SK-N-SH (cell line): ENCODE results near the gene MMD. TPM values are rescaled to one million over a fixed set of nuclear protein-coding genes. Genes with fewer than 3 reads are reported as not detected.

ENCODE experiments used
- CTCF ChIA-PET: fragments of 300-600, 350-600 bp; formaldehyde crosslinking; extraction: SDS; loops from one replicate; lab custom pipeline; 2021; lab: Yijun Ruan, JAX
- POLR2A ChIA-PET: fragments of 350-600 bp; sonication (Branson Sonifier 250); formaldehyde crosslinking; extraction: SDS; loops from one replicate; lab custom pipeline; 2020; ENCODE audit warnings: antibody characterized with exemption, inconsistent platforms; lab: Yijun Ruan, JAX
- DNase-seq: peaks from one replicate; pipeline ENCODE4 v3.0.0; 2012
- H2AFZ ChIP-seq: fragments of 200-600 bp; sonication (generic); 2 replicates; pipeline ENCODE4 v1.8.1; 2016; ENCODE audit warnings: antibody characterized with exemption, mild to moderate bottlenecking, low read depth
- H3F3A ChIP-seq: fragments of 200-600 bp; sonication (generic); replicated peaks from 2 replicates; pipeline ENCODE3; 2016; ENCODE audit warnings: antibody characterized with exemption, mild to moderate bottlenecking; ENCODE audit not compliant: insufficient read depth
- H3K27ac ChIP-seq, 2 experiments: fragments of 200-500 bp in 1 of 2; fragments of 200-600 bp in 1 of 2; sonication (Bioruptor generic) in 1 of 2; sonication (generic), shearing (Covaris generic) in 1 of 2; 2 replicates each; pipeline versions ENCODE4 v1.5.1 to v1.6.1; 2014 to 2016; ENCODE audit warnings: low read depth in 2 of 2, inconsistent platforms in 1 of 2, low read length in 1 of 2, mild to moderate bottlenecking in 1 of 2, mixed read lengths in 1 of 2
- H3K27me3 ChIP-seq: fragments of 200-600 bp; sonication (generic), shearing (Covaris generic); 2 replicates; pipeline ENCODE4 v1.6.1; 2016; ENCODE audit warnings: mixed run types; ENCODE audit not compliant: insufficient read depth
- H3K36me3 ChIP-seq, 2 experiments: fragments of 200-500 bp in 1 of 2; fragments of 200-600 bp in 1 of 2; sonication (Bioruptor generic) in 1 of 2; sonication (generic) in 1 of 2; replicated peaks in 1 of 2; 2 replicates each; pipeline versions ENCODE3 to v1.5.1; 2014 to 2016; ENCODE audit warnings: low read length in 1 of 2, mild to moderate bottlenecking in 1 of 2; ENCODE audit not compliant: insufficient read depth in 2 of 2, control insufficient read depth in 1 of 2
- H3K4me1 ChIP-seq, 2 experiments: fragments of 200-500 bp in 1 of 2; fragments of 200-600 bp in 1 of 2; sonication (Bioruptor generic) in 1 of 2; sonication (generic), shearing (Covaris generic) in 1 of 2; 2 replicates each; pipeline versions ENCODE4 v1.5.1 to v1.6.1; 2014 to 2016; ENCODE audit warnings: low read depth in 1 of 2, low read length in 1 of 2, mixed run types in 1 of 2; ENCODE audit not compliant: insufficient read depth in 2 of 2, control insufficient read depth in 1 of 2
- H3K4me2 ChIP-seq: fragments of 200-600 bp; sonication (generic), shearing (Covaris generic); 2 replicates; pipeline ENCODE4 v1.6.1; 2017; ENCODE audit warnings: mixed run types
- H3K4me3 ChIP-seq, 2 experiments: fragments of 200-500 bp in 1 of 2; fragments of 200-600 bp in 1 of 2; sonication (Bioruptor generic) in 1 of 2; sonication (generic), shearing (Covaris generic) in 1 of 2; 2 replicates each; pipeline versions ENCODE4 v1.5.1 to v1.8.1; 2014 to 2016; ENCODE audit warnings: low read depth in 2 of 2, inconsistent platforms in 1 of 2, low read length in 1 of 2, mild to moderate bottlenecking in 1 of 2, mixed read lengths in 1 of 2, moderate library complexity in 1 of 2
- H3K79me2 ChIP-seq: fragments of 200-600 bp; sonication (generic); 2 replicates; pipeline ENCODE4 v1.8.1; 2017; ENCODE audit warnings: mild to moderate bottlenecking; ENCODE audit not compliant: insufficient read depth
- H3K9ac ChIP-seq: fragments of 200-600 bp; sonication (generic); 2 replicates; pipeline ENCODE4 v1.6.1; 2017; ENCODE audit warnings: mixed run types
- H3K9me2 ChIP-seq: fragments of 200-600 bp; sonication (generic); 2 replicates; pipeline ENCODE4 v1.6.1; 2017; ENCODE audit warnings: mixed run types
- H3K9me3 ChIP-seq: fragments of 200-600 bp; sonication (generic); 2 replicates; pipeline ENCODE4 v1.6.1; 2017; ENCODE audit warnings: mixed run types, mild to moderate bottlenecking, moderate library complexity
- H4K20me1 ChIP-seq: fragments of 200-600 bp; sonication (generic); 2 replicates; pipeline ENCODE4 v1.6.1; 2017; ENCODE audit warnings: mild to moderate bottlenecking, mixed run types; ENCODE audit not compliant: insufficient read depth
- CHD2 ChIP-seq: fragments of 150-350 bp; IDR thresholded peaks from 2 replicates; pipeline ENCODE4 v1.6.1; 2018; ENCODE audit warnings: low read length; ENCODE audit not compliant: partially characterized antibody
- EZH2phosphoT487 ChIP-seq: fragments of 200-600 bp; sonication (generic); IDR thresholded peaks from 2 replicates; pipeline ENCODE4 v1.6.1; 2017; ENCODE audit warnings: low read depth, mixed run types, mild to moderate bottlenecking, antibody characterized with exemption, moderate library complexity, borderline replicate concordance
- FOSL2 ChIP-seq: IDR thresholded peaks from 2 replicates; pipeline ENCODE4 v1.4.0; 2012; ENCODE audit warnings: low read depth, mild to moderate bottlenecking, moderate library complexity, borderline replicate concordance
- FOXM1 ChIP-seq: IDR thresholded peaks from 2 replicates; pipeline ENCODE4 v1.4.0; 2012; ENCODE audit warnings: low read depth, mild to moderate bottlenecking
- JUND ChIP-seq: IDR thresholded peaks from 2 replicates; pipeline ENCODE4 v1.4.0; 2012
- MEF2A ChIP-seq: IDR thresholded peaks from 2 replicates; pipeline ENCODE4 v1.4.0; 2012; ENCODE audit warnings: low read depth, borderline replicate concordance
- MXI1 ChIP-seq: IDR thresholded peaks from 2 replicates; pipeline ENCODE4 v1.6.1; 2012; ENCODE audit warnings: mild to moderate bottlenecking, low read depth, low read length, improper control_type of control experiment
- NFIC ChIP-seq: IDR thresholded peaks from 2 replicates; pipeline ENCODE4 v1.4.0; 2012; ENCODE audit warnings: borderline replicate concordance
- NRF1 ChIP-seq: IDR thresholded peaks from 2 replicates; pipeline ENCODE4 v1.6.1; 2012; ENCODE audit warnings: low read depth, mild to moderate bottlenecking, low read length
- POLR2AphosphoS5 ChIP-seq: IDR thresholded peaks from 2 replicates; pipeline ENCODE4 v1.6.1; 2012; ENCODE audit warnings: low read depth, low read length
- RCOR1 ChIP-seq: fragments of 150-350 bp; IDR thresholded peaks from 2 replicates; pipeline ENCODE4 v1.6.1; 2017; ENCODE audit warnings: antibody characterized with exemption, low read length
- RFX5 ChIP-seq: IDR thresholded peaks from 2 replicates; pipeline ENCODE4 v1.6.1; 2012; ENCODE audit warnings: mild to moderate bottlenecking, improper control_type of control experiment, low read length
- RXRA ChIP-seq: IDR thresholded peaks from 2 replicates; pipeline ENCODE4 v1.4.0; 2012; ENCODE audit warnings: low read depth, mild to moderate bottlenecking, borderline replicate concordance
- SIN3A ChIP-seq: IDR thresholded peaks from 2 replicates; pipeline ENCODE4 v1.6.1; 2012; ENCODE audit warnings: low read depth, mild to moderate bottlenecking, low read length, moderate library complexity, borderline replicate concordance
- SMC3 ChIP-seq: IDR thresholded peaks from 2 replicates; pipeline ENCODE4 v1.6.1; 2012; ENCODE audit warnings: low read depth, low read length, improper control_type of control experiment
- TAF1 ChIP-seq: IDR thresholded peaks from 2 replicates; pipeline ENCODE4 v1.6.1; 2012; ENCODE audit warnings: low read depth, mild to moderate bottlenecking, low read length, moderate library complexity, borderline replicate concordance
- TCF12 ChIP-seq: IDR thresholded peaks from 2 replicates; pipeline ENCODE4 v1.4.0; 2012
- TEAD4 ChIP-seq: IDR thresholded peaks from 2 replicates; pipeline ENCODE4 v1.4.0; 2012; ENCODE audit warnings: mild to moderate bottlenecking, borderline replicate concordance; ENCODE audit not compliant: insufficient read depth
- YY1 ChIP-seq: IDR thresholded peaks from 2 replicates; pipeline ENCODE4 v1.4.0; 2012; ENCODE audit warnings: low read depth, mild to moderate bottlenecking
- WGBS: methylation state at CpG from one replicate; pipeline ENCODE4 v1.1.6; 2017; ENCODE audit warnings: low lambda C conversion rate; 5-methylcytosine and 5-hydroxymethylcytosine counted together
- polyA plus RNA-seq, 3 experiments: library from polyadenylated mRNA; depleted of rRNA; stranded (reverse); fragments of >200 nt; gene quantifications; 2 replicates each; pipeline ENCODE4 v1.2.3, GENCODE V29; 2012
- TF ChIP-seq, protein P1 (sequence below): IDR thresholded peaks from 2 replicates; pipeline ENCODE4 v1.4.0; 2012; ENCODE audit warnings: low read depth, borderline replicate concordance
- TF ChIP-seq, protein P2 (sequence below): fragments of 150-350 bp; IDR thresholded peaks from 2 replicates; pipeline ENCODE4 v1.6.1; 2016; ENCODE audit warnings: mild to moderate bottlenecking, low read depth, low read length
- TF ChIP-seq, protein P3 (sequence below): fragments of 150-350 bp; IDR thresholded peaks from 2 replicates; pipeline ENCODE4 v1.6.1; 2017; ENCODE audit warnings: antibody characterized with exemption, low read length, low read depth, borderline replicate concordance
- TF ChIP-seq, protein P4 (sequence below): fragments of 200-600 bp; sonication (generic); IDR thresholded peaks from 2 replicates; pipeline ENCODE4 v1.6.1; 2017; ENCODE audit warnings: antibody characterized with exemption, mild to moderate bottlenecking, moderate library complexity
- TF ChIP-seq, protein P5 (sequence below): IDR thresholded peaks from 2 replicates; pipeline ENCODE4 v1.4.0; 2012; ENCODE audit warnings: low read depth

The MMD gene
- polyA plus RNA-seq, 1 of the 3 experiments (the other 2 are of a cell fraction) = 10.9 TPM

DNA sequence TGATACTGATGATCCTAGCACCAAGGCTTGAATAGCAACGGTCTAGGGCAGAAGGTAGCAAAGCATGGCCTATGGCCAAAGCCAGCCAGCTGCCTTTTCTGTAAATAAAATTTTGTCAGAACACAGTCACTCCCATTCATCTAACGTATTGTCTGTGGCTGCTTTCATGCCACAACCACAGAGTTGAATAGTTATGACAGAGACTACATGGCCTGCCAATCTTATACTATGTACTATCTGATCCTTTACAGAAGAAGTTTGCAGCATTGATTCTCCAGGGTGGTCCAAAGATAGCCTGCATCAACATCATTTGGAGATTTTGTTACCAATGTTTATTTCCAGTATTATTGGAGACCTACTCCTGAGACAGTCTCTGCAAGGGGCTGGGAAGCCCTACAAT lies 19.9 kb upstream of the MMD start (continued):
- TF ChIP-seq, protein P1, sequence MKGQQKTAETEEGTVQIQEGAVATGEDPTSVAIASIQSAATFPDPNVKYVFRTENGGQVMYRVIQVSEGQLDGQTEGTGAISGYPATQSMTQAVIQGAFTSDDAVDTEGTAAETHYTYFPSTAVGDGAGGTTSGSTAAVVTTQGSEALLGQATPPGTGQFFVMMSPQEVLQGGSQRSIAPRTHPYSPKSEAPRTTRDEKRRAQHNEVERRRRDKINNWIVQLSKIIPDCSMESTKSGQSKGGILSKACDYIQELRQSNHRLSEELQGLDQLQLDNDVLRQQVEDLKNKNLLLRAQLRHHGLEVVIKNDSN = no peak
- TF ChIP-seq, protein P2, sequence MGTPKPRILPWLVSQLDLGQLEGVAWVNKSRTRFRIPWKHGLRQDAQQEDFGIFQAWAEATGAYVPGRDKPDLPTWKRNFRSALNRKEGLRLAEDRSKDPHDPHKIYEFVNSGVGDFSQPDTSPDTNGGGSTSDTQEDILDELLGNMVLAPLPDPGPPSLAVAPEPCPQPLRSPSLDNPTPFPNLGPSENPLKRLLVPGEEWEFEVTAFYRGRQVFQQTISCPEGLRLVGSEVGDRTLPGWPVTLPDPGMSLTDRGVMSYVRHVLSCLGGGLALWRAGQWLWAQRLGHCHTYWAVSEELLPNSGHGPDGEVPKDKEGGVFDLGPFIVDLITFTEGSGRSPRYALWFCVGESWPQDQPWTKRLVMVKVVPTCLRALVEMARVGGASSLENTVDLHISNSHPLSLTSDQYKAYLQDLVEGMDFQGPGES = no peak
- TF ChIP-seq TEAD4 (no peak), EZH2phosphoT487 (no peak)

DNA sequence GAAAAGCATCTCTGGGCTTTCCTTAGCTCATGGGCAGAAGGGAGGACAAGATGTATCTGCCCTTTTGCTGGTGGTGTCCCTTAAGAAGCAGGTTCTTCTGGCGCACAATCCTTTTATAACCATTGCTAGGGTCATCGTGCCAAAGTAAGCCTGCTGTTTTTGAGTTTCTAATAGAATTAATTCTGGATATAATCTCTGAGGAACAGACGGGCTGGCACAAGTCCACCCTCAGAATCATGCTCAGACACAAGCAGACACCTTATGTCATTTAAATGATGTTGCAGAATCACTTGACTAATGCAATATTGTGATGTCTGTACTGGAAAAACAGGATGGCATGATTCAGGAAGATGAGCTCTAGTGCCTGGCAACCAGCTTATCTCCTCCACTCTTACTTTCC lies 18.8 kb upstream of the MMD start:
- no peaks in the 10 kb centered on the region for H4K20me1 ChIP-seq
- ChIA-PET POLR2A (interaction anchor here (1.0 to 1.9 kb wide), 2 partner anchors 10 to 19 kb away, joined by 4 to 8 read pairs; partner anchors contain the start of gene MMD), CTCF (interaction anchor here (1.1 to 3.5 kb wide), 6 partner anchors 19 to 447 kb away, joined by 3 to 12 read pairs (median 6); partner anchors contain the start of gene MMD)
- H3F3A ChIP-seq = no peaks in the 10 kb centered on the region
- H3K27ac ChIP-seq = peak overlapping the region in 1 of 2 experiments; percentile 94; a peak in 2 of 4 replicates
- H3K4me1 ChIP-seq = peaks cover 3 to 46% of the 10 kb centered on the region in 2 experiments; a peak in 3 of 4 replicates
- no peak overlapping the region for H2AFZ ChIP-seq
- 36% methylated on average over 3 of the region's 3 CpGs for WGBS
- no peaks in the 10 kb centered on the region for H3K9me3 ChIP-seq
- H3K4me3 ChIP-seq = no peak overlapping the region
- H3K9ac ChIP-seq = no peak overlapping the region
- no peaks in the 10 kb centered on the region for H3K27me3 ChIP-seq
- H3K9me2 ChIP-seq = no peaks in the 10 kb centered on the region
- no peaks in the 10 kb centered on the region for H3K79me2 ChIP-seq
- no peak overlapping the region for H3K4me2 ChIP-seq
- H3K36me3 ChIP-seq = no peaks in the 10 kb centered on the region
- DNase-seq = peak; percentile 65
- TF ChIP-seq RCOR1 (peak; percentile 95), MXI1 (peak; percentile 52; the same call in 1 of the 2 replicates), SMC3 (no peak), CHD2 (peak; percentile 83), FOSL2 (no peak), TAF1 (no peak), YY1 (no peak), MEF2A (no peak), EZH2phosphoT487 (no peak), SIN3A (no peak), RFX5 (0 out of 2 replicates have a peak, but pooled peaks have one; percentile 25), RXRA (no peak), NFIC (no peak), TCF12 (peak; percentile 22; the same call in 1 of the 2 replicates), POLR2AphosphoS5 (no peak), TEAD4 (no peak), NRF1 (no peak), FOXM1 (no peak), JUND (no peak)
- TF ChIP-seq, protein P1 = no peak
- TF ChIP-seq, protein P2 = no peak
- TF ChIP-seq, protein P3, sequence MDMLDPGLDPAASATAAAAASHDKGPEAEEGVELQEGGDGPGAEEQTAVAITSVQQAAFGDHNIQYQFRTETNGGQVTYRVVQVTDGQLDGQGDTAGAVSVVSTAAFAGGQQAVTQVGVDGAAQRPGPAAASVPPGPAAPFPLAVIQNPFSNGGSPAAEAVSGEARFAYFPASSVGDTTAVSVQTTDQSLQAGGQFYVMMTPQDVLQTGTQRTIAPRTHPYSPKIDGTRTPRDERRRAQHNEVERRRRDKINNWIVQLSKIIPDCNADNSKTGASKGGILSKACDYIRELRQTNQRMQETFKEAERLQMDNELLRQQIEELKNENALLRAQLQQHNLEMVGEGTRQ = no peak
- TF ChIP-seq, protein P4, sequence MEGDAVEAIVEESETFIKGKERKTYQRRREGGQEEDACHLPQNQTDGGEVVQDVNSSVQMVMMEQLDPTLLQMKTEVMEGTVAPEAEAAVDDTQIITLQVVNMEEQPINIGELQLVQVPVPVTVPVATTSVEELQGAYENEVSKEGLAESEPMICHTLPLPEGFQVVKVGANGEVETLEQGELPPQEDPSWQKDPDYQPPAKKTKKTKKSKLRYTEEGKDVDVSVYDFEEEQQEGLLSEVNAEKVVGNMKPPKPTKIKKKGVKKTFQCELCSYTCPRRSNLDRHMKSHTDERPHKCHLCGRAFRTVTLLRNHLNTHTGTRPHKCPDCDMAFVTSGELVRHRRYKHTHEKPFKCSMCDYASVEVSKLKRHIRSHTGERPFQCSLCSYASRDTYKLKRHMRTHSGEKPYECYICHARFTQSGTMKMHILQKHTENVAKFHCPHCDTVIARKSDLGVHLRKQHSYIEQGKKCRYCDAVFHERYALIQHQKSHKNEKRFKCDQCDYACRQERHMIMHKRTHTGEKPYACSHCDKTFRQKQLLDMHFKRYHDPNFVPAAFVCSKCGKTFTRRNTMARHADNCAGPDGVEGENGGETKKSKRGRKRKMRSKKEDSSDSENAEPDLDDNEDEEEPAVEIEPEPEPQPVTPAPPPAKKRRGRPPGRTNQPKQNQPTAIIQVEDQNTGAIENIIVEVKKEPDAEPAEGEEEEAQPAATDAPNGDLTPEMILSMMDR = no peak
- TF ChIP-seq, protein P5, sequence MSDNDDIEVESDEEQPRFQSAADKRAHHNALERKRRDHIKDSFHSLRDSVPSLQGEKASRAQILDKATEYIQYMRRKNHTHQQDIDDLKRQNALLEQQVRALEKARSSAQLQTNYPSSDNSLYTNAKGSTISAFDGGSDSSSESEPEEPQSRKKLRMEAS = no peak
